Islet precursor cell (in vitro differentiated cells): ENCODE data around the gene LCN6.
"Not testable (repeated sequence)": the region's sequence is repeated elsewhere in the genome, so short reads cannot be mapped to it uniquely, and the experiment has no call there.

Experiments
- DNase-seq: peaks from one replicate; pipeline ENCODE4 v3.0.0-alpha.2; 2018

Gene LCN6

GRCh38 chr9:136722093-136722968 lies 26.0 kb downstream of the LCN6 start:
- no peak for DNase-seq

GRCh38 chr9:136721339-136722092 lies 26.8 kb downstream of the LCN6 start:
- DNase-seq, result no peak

DNA sequence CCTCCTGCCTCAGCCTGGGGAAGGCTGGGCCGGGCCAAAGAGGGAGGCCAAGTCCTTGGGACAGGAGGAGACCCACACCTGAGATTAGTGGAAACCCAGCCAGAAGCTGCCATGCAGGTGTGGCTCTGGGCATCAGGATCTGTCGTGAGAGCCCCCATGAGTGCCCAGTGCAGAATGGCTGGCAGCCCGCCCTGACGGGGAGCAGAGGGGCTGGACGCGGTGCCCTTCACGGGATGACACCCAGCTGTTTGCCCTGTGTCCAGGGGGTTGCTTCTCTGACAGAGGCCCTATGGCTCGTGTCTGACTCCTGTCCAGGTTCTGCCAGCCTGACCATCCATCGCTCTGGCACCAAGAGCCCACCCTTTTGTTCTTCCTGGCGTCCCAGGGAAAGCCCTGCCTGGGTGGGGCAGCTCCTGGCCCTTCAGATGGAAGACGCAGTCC lies 27.4 kb downstream of the LCN6 start:
- no peak for DNase-seq

GRCh38 chr9:136720251-136720897 lies 28.0 kb downstream of the LCN6 start:
- DNase-seq, result no peak

DNA sequence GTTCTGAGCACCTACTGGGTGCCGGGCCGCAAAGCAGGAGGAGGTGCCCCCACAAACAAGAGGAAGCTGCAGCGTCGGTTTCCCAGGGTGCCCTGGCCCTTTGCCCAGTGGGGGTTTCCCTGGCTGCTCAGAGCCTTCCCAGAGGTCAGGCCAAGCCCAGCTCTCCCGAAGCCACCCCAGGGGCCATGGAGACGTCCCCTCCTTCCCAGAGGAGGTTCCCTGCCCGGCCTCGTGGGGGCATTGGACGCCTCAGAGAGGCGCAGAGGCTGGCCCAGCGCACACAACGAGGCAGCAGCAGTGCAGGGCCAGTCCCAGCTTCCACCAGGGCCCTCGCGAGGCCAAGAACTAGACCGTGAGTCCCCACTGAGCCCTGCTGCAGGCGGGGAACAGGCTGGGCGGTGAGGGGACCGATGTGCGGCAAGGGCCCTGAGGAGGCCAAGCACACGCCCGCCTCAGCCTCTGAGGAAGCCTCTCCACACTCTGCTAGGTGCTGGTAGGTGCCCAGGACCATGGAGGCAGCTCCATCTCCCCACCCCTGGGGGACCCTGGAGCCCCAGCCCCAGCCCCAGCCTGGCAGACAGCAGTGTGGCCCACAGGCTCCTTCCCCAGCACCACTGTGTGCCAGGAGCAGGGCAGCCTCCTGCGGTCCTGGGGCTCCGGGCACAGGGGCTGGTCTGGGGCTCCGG lies 29.0 kb downstream of the LCN6 start:
- no peak for DNase-seq

DNA sequence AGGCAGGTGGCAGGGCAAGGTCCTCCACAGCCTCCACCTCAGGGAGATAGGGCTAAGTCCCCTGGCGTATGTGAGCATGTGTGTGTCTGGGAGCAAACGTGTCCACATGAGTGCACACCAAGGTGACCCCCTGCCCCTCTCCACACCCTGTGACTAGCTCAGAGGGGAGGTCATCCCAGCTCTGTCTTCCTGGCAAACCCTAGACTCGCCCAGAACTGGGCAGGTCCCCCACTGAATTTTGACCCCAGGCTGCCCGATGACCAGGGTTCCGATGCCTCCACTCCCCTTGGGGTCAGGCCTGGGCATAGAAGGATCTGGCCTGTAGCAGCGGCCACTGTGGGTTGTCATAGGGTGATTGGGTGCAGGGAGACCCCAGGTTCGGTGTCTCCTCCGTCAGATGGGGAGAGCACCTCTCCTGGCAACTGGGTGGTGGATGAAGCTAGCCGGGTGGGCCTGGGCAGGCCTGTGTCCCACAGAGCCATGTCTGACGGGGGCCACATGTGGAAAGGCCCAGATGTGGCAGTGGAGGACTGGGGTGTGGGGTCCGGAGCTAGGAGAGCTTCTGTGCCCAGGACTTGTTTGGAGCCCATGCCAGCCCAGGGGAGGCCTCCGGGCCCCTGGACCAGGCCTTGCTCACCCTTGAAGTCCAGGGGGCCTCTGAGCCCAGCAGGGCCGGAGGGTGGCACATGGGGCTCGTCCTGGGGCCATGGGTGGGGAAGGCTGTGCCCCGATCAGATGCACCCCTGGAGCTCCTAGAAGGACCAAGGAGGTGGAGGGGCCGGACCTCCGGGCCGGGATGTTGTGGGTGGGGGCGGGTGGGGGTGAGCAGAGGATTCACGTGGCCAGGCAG lies 29.8 kb downstream of the LCN6 start:
- no peak for DNase-seq

DNA sequence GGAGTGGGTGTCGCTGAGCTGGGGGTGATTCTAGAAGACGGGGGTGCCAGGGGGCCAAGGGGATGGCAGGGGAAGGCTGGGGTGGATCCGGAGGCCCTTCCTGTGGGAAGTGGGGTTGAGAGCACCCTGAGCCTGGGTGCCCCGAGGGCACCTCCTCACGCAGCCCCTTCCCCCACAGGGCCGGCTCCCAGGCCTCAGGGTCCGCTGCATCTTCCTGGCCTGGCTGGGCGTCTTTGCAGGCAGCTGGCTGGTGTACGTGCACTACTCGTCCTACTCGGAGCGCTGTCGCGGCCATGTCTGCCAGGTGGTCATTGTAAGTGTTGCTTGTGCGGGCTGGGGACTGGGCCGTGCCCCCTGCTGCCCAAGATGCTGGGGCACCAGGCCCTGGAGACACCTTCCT lies 30.9 kb downstream of the LCN6 start:
- DNase-seq, result no peak

DNA sequence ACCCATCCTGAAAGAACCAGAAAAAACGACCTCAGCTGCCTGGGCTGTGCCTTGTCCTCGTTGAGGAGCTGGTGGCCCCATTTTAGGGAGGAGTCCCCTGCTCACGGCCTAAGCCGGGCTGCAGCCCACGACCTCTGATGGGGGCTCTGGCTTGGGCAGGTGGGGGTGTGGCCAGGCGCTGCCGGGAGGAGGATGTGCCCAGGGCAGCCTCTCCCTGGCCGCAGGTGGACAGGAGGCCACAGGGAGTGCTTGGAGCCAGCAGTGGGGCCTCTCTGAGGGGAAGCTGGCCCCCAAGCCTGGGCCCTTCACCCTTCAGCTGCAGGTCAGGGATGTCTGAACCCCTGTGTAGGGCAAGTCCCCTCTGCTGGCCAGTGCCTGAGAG lies 33.4 kb downstream of the LCN6 start:
- DNase-seq, result no peak

DNA sequence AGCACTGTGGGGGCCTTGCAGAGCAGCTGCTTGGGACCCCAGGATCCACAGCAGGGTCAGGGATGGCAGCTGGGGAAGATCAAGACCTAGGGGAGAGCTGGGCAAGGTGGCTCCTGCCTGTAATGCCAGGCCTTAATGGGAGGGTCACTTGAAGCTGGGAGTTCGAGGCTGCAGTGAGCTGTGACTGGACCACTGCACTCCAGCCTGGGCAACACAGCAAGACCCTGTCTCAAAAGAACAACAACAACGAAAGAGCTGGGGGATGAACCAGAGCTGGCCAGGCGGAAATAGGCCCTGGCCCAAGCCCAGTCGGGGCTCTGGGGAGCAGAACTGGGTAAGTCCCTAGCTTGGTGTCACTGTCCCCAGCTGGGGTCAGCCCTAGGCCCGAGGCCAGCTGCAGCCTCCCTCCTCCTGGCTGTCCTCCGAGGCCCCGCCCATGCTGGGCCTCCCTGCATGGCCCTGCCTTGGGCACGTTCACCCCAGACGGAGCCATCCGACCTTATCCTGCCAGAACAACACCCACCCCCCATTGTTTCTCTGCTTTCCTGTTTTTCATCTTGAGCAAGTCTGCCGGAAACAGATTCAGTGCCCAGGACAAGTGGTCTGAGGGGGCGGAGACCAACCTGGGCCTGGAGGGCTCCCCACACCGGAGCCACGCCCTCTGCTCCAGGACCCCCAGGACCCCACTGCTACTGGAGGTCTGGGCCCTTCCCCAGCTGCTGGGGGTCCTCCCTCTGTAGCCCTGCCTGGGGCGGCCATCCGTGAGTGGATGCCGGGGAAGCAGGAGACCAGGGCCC lies 34.0 kb downstream of the LCN6 start:
- DNase-seq, result peak; percentile 47

DNA sequence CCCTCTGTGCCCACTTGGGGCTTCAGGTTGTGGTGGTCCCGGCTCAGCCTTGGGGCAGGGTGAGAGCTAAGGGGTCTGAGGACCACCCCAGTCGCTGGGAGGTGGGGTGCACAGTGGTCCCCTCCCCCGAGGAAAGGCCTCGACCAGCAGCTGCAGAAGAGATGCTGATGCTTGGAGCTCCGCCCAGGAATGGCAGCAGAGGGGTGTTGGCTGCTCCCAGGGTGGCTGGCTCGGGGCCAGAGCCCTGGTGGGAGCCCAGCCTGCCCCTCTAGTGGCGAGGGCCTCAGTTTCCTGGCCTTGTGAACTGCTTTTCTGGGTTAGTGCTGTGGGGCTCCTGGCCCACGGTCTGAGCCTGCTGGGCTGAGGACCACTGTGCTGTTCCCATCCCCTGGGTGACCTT lies 34.8 kb downstream of the LCN6 start:
- DNase-seq, result peak; percentile 52

GRCh38 chr9:136712690-136713544 lies 35.4 kb downstream of the LCN6 start:
- DNase-seq, result peak; percentile 59

GRCh38 chr9:136711751-136712689 lies 36.3 kb downstream of the LCN6 start, which contains the start of gene DIPK1B:
TSS of gene DIPK1B (plus strand) at chr9:136712572. CDS start at chr9:136712666, 94 bp downstream.
- DNase-seq, result peak; percentile 73

DNA sequence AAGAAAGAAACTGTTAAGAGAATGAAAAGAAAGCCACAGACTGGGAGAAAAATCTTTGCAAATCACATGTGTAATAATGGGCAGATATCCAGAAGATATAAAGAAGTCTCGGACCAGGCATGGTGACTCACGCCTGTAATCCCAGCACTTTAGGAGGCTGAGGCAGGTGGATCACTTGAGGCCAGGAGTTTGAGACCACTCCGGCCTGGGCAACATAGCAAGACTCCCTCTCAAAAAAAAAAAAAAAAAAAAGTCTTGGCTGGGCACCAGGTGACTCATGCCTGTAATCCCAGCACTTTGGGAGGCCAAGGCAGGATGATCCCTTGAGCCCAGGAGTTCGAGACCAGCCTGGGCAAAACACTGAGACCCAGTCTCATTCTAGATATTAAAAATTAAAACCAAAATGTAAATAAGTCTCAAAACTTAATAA lies 37.1 kb downstream of the LCN6 start:
- not testable (repeated sequence) for DNase-seq

GRCh38 chr9:136710543-136710942 lies 37.8 kb downstream of the LCN6 start:
- no peak for DNase-seq

GRCh38 chr9:136709454-136710109 lies 38.7 kb downstream of the LCN6 start:
- no peak for DNase-seq

GRCh38 chr9:136707849-136708517 lies 40.3 kb downstream of the LCN6 start:
- DNase-seq, result no peak

DNA sequence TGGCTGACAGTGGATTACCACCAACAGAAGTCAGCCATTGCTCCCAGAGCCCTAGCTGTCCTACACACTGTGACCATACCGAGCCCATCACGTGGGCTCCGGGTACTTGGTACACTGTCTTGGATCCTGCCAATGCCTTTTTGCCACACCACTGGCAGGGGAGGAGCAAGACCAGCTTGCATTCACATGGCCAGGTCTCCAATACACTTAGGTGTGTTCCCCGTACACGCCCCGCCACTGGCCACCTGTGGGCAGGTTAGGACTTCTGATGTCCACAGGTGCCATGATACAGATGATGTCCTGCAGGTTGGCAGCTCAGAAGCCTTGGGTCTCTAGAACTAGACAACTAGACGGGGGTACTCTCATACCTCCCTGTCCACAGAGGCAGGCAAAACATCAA lies 41.3 kb downstream of the LCN6 start:
- DNase-seq, result no peak

DNA sequence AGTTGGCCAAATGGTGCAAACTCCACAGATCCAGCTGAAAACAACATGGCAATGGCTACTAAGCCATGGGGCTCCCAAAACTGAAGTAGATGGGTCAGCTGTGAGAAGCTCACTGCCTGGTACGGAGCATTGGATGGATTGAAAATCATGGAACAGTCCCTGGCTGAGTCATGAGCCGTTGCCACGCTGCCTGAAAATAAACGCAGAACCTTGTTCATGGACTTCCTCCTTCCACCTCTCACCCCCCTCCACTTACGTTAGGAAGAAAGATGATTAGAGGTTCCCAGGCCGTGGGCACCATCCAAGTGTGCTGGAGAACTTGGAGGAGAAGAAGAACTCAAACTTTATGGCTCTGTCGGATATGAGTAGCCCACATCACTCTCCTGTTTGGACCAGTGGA lies 42.8 kb downstream of the LCN6 start:
- DNase-seq, result no peak
